Activated CD4-positive, alpha-beta T cell treated with anti-CD3 and anti-CD28 coated beads, Interleukin-2, amount 50 U/mL, for 16 hours (primary cell): ENCODE results near the gene GPR107.

ENCODE experiments used
- DNase-seq: peaks from one replicate; pipeline ENCODE4 v3.0.0-alpha.2; 2020

Gene GPR107

GRCh38 chr9:130028493-130029222 lies 25.0 kb upstream of the GPR107 start:
- DNase-seq, result no peak

DNA sequence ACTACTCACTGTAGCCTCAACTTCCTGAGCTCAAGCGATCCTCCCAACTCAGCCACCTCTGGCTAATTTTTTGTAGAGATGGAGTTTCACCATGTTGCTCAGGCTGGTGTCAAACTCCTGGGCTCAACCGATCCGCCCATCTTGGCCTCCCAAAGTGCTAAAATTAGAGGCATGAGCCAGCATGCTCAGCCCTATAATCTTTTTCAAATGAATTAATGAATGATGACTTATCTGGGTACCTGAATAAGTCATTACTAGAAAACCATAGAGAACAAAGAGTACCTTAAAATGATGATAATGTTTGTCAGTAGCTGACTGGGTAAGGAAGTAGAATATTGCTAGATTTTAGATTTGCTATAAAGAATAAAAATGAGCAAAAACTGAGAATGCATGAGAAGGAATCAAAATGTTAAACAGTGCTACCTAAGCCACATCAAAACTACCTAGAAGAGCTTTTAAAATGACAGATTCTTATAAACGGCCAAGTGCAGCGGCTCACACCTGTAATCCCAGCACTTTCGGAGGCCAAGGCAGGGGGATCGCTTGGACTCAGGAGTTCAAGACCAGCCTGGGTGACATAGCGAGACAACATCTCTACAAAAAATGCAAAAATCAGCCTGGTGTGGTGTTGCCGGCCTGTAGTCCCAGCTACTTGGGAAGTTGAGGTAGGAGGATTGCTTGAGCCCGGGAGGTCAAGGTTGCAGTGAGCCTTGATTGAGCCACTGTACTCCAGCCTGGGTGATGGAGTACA lies 24.3 kb upstream of the GPR107 start:
- peak; percentile 86 for DNase-seq

GRCh38 chr9:130030651-130031127 lies 23.0 kb upstream of the GPR107 start:
- no peak for DNase-seq

GRCh38 chr9:130034570-130034969 lies 19.1 kb upstream of the GPR107 start:
- DNase-seq, result peak; percentile 86

- DNase-seq, result peak; percentile 62
These were observed 17.6 kb upstream of the GPR107 start for GRCh38 chr9:130036099-130036498.

DNA sequence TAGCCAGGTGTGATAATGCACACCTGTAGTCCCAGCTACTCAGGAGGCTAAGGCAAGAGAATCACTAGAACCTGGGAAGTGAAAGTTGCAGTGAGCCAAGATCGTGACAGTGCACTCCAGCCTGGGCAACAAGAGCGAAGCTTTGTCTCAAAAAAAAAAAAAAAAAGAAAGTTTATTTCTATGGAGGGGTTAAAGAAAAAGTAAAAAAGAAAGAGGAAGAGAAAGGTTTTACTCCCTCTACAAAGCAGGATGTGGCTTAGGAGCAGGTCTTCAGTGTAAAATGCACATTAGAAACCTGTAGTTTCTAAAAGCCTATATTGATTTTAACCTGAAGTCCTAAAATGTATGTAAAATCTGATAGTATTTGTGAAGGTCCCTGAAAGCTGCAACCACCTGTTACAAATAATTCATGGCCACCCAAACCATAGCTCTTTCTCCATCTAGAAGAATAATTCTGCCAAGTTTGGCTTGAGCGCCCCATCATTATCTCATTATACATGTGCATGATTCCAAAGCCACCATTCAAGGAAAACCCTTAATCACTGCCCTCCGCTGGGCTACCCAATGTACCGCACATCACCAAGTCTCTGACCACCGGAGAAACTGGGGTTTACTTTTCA lies 14.1 kb upstream of the GPR107 start:
- no peak for DNase-seq

GRCh38 chr9:130040984-130041647 lies 12.6 kb upstream of the GPR107 start:
- DNase-seq, result no peak

- DNase-seq, result no peak
These were observed 11.9 kb upstream of the GPR107 start for GRCh38 chr9:130041648-130042405.

- no peak for DNase-seq
These were observed 11.3 kb upstream of the GPR107 start for GRCh38 chr9:130042406-130042884.

DNA sequence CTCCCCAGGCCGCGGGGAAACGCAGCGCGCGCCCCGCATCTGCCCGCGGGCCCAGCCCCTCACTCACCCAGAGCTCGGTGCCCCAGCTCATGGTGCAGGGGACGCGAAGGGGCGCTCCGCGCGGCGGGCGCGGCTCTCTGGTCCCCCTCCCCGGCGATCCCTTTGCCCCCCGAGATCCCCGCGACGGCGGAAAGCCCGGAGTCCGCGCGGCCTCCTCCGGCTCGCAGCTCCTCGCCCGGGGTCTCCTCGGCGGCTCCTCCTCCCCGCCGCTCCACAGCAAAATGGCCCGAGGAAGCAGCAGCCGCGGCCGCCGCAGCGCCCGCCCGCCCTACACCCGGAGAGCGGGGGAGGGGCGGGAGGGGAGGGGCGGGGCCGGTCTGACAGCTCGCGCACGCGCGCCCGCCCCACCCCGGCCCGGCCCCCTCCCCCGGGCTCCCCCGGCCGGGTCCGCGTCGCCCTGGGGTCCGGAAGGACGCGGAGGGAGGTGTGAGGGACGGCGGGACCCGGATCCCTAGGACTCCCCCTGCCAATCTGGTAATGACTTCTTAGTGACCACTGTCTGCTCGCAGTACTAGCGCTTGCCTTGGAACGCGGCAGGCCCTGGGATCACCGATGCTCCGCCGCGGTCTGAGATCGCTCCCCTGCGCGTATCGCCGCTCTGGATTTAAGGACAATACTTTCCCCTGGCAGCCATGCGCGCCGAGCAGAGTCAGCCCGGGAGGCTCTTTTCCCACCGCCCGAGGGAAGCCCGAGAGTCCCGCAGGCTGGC lies 10.6 kb upstream of the GPR107 start, which contains the start of gene FNBP1:
Gene FNBP1, minus strand, starts transcription at position 305 of the 769 bp plus-strand sequence. Its CDS starts 214 bp downstream, at position 91.
- peak; percentile 87 for DNase-seq

DNA sequence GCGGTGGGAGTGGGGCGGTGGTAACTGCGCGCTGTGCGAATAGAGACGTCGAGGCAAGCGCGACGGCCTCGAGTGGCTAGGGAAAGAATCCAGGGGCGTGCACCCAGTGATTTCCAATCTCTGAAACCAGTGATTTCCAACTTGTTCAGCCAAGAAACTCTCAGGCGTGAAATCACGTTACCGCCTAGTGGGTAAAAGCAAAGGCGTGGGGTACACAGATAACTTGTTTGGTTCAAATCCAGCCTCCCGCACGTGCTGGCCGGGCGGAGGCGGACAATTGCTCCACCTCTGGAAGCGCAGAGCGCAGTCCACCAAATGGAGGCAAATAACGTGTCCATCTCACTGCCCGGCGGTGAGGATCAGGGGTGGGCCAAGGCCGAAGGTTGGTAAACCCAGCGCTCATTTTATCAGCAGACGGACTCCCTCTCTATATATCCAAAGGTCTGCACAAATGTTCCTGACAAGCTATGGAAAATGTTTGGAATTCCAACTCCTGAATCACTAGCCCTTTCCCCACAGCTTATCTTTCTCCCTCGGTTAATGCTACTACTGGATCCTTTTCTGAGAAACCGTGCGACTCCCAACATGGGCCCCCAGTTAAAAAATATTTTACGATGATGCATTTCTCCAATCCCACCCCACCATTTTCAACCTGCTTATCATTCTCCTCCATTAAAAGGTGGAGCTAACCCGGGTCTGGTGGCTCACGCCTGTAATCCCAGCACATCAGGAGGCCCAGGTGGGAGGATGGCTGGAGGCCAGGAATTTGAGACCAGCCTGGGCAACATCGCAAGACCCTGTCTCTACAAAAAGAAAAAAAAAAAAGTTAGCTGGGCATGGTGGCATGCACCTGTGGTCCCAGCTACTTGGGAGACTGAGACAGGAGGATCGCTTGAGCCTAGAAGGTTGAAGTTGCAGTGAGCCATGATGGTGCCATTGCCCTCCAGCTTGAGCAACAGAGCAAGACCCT lies 9.8 kb upstream of the GPR107 start:
- no peak for DNase-seq

GRCh38 chr9:130045725-130046450 lies 7.8 kb upstream of the GPR107 start:
- DNase-seq, result no peak

DNA sequence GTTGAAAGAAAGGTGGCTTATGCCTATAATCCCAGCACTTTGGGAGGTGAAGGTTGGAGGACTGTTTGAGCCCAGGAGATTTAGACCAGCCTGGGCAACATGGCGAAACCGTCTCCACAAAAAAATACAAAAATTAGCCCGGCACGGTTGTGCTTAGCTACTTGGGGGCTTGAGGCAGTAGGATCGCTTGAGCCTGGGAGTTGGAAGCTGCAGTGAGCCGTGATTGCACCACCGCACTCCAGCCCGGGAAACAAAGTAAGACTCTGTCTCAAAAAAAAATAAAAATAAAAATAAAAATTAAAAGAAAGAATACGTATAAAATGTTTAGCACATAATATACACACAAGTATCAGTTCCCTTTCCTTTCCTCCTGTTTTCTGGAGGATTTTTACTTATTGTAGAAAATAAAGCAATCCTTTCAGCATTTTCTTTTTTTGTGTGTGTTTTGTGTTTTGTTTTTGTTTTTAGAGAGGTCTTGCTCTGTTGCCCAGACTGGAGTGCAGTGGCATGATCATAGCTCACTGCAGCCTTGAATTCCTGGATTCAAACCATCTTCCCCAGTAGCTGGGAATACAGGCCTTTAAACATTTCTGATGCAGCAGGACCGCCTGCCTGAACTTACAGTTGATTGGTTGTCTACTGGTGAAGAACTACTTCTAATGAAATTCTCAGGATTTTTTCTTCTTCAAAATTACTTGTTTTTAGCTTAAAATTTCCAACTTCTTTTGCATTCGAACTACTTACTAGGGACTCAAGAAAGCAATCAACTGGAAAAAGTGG lies 4.1 kb upstream of the GPR107 start:
- no peak for DNase-seq

- DNase-seq, result no peak
These were observed 3.2 kb upstream of the GPR107 start for GRCh38 chr9:130050462-130050861.

DNA sequence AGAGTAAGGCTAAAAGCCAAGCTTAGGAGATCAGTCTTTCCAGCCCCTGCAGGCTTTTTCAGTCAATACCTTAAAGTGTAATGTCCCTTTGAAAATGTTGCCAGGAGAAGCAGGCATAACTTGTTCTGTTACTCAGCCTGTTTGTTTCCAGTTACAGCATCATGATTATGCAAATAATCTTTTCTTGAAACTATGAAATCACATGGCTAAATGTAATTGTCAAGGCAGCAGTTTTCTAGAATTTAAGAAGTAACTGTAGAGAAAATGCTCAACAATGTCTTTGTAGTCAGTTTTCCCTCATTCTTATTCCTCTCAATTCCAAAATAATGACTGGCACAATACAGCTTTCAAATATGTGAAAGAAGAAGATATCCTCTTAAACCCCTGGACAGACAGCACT lies 1.9 kb upstream of the GPR107 start:
- no peak for DNase-seq

DNA sequence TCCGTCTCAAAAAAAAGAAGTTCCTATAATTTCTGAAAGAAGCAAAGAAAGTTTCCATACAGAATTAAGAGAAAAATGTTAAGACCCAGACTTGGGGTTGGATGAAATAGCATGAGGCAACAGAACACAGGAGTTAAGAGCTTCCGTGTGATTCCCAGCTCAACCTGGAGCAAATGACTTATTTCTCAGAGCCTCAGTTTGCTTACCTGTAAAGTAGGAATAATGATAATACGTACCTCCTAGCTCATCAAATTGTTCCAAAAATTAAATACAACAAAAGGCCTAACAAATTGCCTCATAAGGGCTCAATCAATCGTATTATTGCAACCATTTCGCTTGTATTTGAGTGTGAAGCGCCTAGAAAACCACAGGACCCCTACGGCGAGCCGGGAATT lies 600 bp upstream of the GPR107 start:
- DNase-seq, result no peak

- DNase-seq, result no peak
These were observed 650 bp downstream of the GPR107 start for GRCh38 chr9:130054325-130054786.

DNA sequence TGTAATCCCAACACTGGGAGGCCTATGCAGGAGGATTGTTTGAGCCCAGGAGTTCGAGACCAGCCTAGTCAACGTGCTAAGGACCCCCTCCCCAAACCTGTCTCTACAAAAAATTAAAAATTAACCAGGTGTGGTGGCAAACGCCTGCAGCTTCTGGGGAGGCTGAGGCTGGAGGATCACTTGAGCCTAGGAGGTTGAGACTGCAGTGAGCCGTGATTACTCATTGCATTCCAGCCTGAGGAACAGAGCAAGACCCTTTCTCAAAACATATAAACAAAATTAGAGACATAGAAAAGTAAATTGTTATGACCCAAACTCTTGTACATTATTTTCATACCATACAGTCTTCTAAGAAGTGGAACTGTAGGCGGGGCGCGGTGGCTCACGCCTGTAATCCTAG lies 1.1 kb downstream of the GPR107 start:
- DNase-seq, result no peak

DNA sequence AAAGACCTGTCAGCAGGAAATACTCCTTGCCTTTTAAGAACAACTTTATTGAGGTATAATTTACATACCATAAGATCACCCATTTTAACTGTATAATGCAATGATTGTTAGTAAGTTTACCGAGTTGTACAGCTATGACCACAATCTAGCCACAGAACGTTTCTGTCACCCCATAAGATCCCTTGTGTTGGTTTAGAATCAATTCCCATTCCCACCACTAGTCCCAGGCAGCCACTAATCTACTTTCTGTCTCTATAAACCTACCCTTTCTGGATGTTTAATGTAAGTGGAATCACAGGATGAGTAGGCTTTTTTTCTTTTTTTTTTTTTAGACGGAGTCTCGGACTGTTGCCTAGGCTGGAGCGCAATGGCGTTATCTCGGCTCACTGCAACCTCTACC lies 4.4 kb downstream of the GPR107 start:
- DNase-seq, result no peak
